Glutamatergic neuron (in vitro differentiated cells): ENCODE results near the gene SLIT3. TPM values are rescaled to one million over a fixed set of nuclear protein-coding genes. Genes with fewer than 3 reads are reported as not detected.

ENCODE experiments used
- DNase-seq: peaks from one replicate; pipeline ENCODE4 v3.0.0; 2022
- H3K27ac Mint-ChIP-seq: one replicate; pipeline ENCODE4 v1.8.0; 2020; ENCODE audit warnings: mild to moderate bottlenecking, mixed read lengths, inconsistent platforms; ENCODE audit not compliant: unreplicated experiment
- H3K27me3 Mint-ChIP-seq: one replicate; pipeline ENCODE4 v1.8.0; 2020; ENCODE audit warnings: mild to moderate bottlenecking, moderate library complexity, mixed read lengths, inconsistent platforms; ENCODE audit not compliant: unreplicated experiment
- H3K36me3 Mint-ChIP-seq: one replicate; pipeline ENCODE4 v1.8.0; 2020; ENCODE audit warnings: mild to moderate bottlenecking, mixed read lengths, inconsistent platforms; ENCODE audit not compliant: unreplicated experiment
- H3K4me1 Mint-ChIP-seq: one replicate; pipeline ENCODE4 v1.8.0; 2020; ENCODE audit warnings: mild to moderate bottlenecking, low read depth, mixed read lengths, inconsistent platforms; ENCODE audit not compliant: unreplicated experiment
- H3K4me3 Mint-ChIP-seq: one replicate; pipeline ENCODE4 v1.8.0; 2020; ENCODE audit warnings: mild to moderate bottlenecking, mixed read lengths, inconsistent platforms; ENCODE audit not compliant: unreplicated experiment
- H3K9me3 Mint-ChIP-seq: one replicate; pipeline ENCODE4 v1.8.0; 2020; ENCODE audit warnings: mild to moderate bottlenecking, moderate library complexity, mixed read lengths, inconsistent platforms; ENCODE audit not compliant: unreplicated experiment
- CTCF ChIP-seq: fragments of 200-600 bp; sonication (generic); IDR thresholded peaks from one replicate; pipeline ENCODE4 v1.5.0; 2021; ENCODE audit not compliant: partially characterized antibody, unreplicated experiment
- total RNA-seq: library from RNA; stranded (reverse); fragmentation: NEBNext Ultra II Directional; extraction: Animal tissue kit (Norgen Biotek cat#: 25700); gene quantifications from one replicate; pipeline ENCODE4 v1.2.1, GENCODE V29; 2021; ENCODE audit not compliant: unreplicated experiment

SLIT3 gene
- total RNA-seq, 1 donor from 2014 or later: 11.5 TPM

GRCh38 chr5:168881427-168882149 lies 419.4 kb downstream of the SLIT3 start:
- Mint-ChIP-seq H3K4me3 (peak overlapping the region; percentile 18), H3K27ac (peak overlapping the region; percentile 83), H3K27me3 (peaks cover 3% of the 10 kb centered on the region), H3K36me3 (no peaks in the 10 kb centered on the region), H3K4me1 (peaks cover 45% of the 10 kb centered on the region), H3K9me3 (peaks cover 2% of the 10 kb centered on the region)
- TF ChIP-seq CTCF: no peak
- peak; percentile 67 for DNase-seq

GRCh38 chr5:168879929-168880328 lies 421.0 kb downstream of the SLIT3 start:
- peak overlapping the region; percentile 46 for H3K4me3 Mint-ChIP-seq
- H3K4me1 Mint-ChIP-seq: peaks cover 45% of the 10 kb centered on the region
- H3K27ac Mint-ChIP-seq: peak overlapping the region; percentile 2
- peaks cover 2% of the 10 kb centered on the region for H3K9me3 Mint-ChIP-seq
- TF ChIP-seq CTCF: no peak
- no peak for DNase-seq
- H3K36me3 Mint-ChIP-seq: no peaks in the 10 kb centered on the region
- peaks cover 3% of the 10 kb centered on the region for H3K27me3 Mint-ChIP-seq

- H3K27me3 Mint-ChIP-seq: peaks cover 3% of the 10 kb centered on the region
Observed at GRCh38 chr5:168879331-168879730, 421.6 kb downstream of the SLIT3 start.

DNA sequence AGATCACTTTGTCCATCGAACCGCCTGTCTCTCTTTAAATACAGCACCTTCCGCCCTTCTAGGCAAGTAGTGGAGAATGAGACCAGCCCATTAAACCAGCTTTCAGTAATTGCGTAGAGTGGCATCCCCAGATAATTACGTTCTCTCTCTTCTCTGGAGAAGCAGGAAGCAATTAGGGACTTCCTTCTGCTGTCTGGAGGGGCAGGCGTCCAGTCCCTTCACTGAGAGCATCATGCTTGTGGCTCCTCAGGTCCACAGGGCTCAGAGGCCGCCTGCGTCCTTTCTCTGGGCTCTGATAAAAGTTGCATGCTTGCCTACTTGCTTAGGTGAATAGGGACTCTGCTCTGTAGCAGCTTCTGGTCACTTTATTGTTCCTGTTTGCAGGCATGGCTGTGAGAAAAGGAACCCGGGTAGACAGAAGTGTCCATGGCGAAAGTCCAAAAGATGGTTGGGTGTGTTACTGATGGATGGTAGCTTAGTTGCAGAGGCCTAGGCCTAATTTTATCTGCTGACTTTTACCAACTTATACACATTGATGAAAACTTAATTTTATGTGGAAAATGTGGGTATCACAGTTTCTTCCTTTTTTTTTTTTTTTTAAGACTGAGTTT lies 422.7 kb downstream of the SLIT3 start:
- peaks cover 43% of the 10 kb centered on the region for H3K4me1 Mint-ChIP-seq
- H3K9me3 Mint-ChIP-seq: peaks cover 2% of the 10 kb centered on the region
- peaks cover 3% of the 10 kb centered on the region for H3K27me3 Mint-ChIP-seq
- no peak for DNase-seq
- H3K27ac Mint-ChIP-seq: peak overlapping the region; percentile 88
- no peak overlapping the region for H3K4me3 Mint-ChIP-seq
- TF ChIP-seq CTCF: no peak
- no peaks in the 10 kb centered on the region for H3K36me3 Mint-ChIP-seq

More at GRCh38 chr5:168879331-168879730, 421.6 kb downstream of the SLIT3 start:
- no peak for DNase-seq
- Mint-ChIP-seq H3K9me3 (peaks cover 2% of the 10 kb centered on the region), H3K4me1 (peaks cover 45% of the 10 kb centered on the region), H3K27ac (no peak overlapping the region), H3K36me3 (no peaks in the 10 kb centered on the region), H3K4me3 (no peak overlapping the region)
- no peak for TF ChIP-seq CTCF

DNA sequence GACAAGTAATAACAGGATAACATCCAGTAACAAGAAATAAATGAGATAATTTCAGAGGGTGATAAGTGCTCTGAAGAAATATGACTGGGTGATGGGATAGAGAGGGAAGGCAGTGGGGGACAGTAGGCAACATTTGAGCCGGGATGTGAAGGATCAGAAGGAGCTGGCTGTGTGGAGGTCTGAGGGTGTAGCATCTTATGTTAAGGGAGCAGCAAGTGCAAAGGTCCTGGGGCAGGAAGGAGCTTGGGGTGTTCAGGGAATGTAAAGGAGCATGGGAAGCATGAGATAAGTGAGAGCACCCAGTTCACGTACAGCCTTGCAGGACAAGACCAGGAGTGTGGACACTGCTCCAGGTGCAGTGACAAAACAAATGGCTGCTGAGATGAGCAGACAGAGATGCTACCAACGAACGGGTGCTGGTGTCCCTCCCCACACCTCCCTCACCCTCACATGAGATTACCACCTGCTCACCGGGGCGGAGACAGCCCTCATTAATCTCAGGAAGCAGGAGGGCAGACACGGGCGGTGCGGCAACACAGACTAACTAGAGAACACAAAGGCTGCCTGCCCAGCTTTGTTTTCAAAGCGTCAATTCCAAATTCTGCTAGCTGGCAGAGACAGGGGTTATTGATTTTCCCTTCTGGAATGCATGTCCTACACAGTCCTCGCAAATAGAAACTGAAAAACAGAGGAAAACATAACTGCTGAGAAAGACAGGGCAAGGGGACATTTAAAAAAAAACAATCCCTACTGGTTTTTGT lies 423.6 kb downstream of the SLIT3 start:
- H3K27ac Mint-ChIP-seq: peak overlapping the region; percentile 19
- no peak for TF ChIP-seq CTCF
- H3K27me3 Mint-ChIP-seq: peaks cover 3% of the 10 kb centered on the region
- no peak for DNase-seq
- H3K9me3 Mint-ChIP-seq: peaks cover 4% of the 10 kb centered on the region
- peaks cover 39% of the 10 kb centered on the region for H3K4me1 Mint-ChIP-seq
- no peaks in the 10 kb centered on the region for H3K36me3 Mint-ChIP-seq
- H3K4me3 Mint-ChIP-seq: no peak overlapping the region
